ENCODE data around the gene TRAF3IP1.

DNA sequence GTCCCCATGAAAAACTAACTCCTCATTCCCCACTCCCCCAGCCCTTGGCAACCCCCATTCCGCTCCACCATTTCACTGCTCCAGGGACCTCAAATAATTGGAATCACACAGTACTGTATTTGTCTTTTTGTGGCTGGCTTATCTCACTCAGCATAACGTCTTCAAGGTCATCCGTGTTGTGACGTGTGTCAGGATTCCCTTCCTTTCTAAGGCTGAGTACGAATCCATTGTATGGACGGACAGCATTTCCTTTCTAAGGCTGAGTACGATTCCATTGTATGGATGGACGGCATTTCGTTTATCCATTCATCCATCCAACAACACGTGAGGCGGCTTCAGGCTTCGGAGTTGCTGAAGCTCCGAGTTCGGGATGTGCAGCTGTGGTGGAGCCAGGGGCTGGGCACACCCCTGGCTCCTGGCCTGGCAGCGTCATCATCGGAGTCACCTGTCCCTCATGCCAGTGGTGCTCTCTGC, 105.2 kb downstream of the TRAF3IP1 start:
- TF ChIP-seq POLR2AphosphoS5 (IDR thresholded peaks at IDR 0.05; ENCODE audit: low read depth, low read length) (no peak), POLR2A (IDR thresholded peaks at IDR 0.05; ENCODE audit: low read depth, low read length) (no peak), SPI1 (IDR thresholded peaks at IDR 0.05; ENCODE audit: low read depth, low read length) (no peak), TAF1 (IDR thresholded peaks at IDR 0.05; ENCODE audit: low read depth, low read length) (no peak)
